HG03457 (cell line): ENCODE measurements around the gene LHX3.

Experiments used
- ATAC-seq: cut with Tn5 transposase; IDR thresholded peaks from one replicate; pipeline ENCODE4 v1.9.1; 2021; ENCODE audit warnings: moderate number of reproducible peaks; ENCODE audit not compliant: unreplicated experiment

LHX3 gene

DNA sequence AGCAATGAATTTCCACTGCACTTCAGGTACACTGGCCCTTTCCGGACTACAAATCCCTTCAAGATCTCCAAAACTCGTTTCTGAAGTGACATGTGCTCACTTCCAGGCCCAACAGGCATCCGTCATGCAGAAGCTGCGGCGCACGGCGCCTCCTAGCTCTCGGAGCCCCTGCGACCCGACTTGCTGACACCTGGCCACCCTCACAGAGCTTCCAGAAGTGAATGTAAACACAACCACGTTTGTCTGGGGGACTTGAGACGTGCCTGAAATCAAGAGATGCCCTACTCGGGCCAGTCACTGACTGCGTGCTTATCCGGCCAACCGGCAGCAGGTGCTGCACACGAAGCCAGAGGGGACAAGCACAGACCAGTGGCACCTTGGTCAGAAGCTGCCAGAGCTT, 4.9 kb upstream of the LHX3 start:
- no peak for ATAC-seq

DNA sequence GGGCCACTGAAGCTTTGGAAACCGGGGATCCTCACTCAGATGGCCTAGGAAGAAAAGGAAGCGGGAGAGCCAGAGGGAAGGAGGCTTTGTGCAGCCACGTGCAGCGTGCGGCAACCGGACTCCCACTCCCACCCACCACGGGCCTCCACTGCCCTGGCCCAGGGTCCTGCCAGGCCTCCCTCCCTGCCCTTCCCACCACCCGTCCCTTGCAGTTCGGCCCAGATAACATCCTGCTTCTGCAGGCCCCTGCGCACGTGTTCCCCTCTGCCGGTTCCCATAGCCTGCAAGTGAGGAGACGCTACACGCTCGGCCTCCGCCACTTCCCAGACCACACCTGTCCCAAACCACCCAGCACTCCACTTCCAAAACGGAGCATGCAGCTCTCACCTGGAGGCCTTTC, 4.3 kb upstream of the LHX3 start:
- ATAC-seq, result no peak

DNA sequence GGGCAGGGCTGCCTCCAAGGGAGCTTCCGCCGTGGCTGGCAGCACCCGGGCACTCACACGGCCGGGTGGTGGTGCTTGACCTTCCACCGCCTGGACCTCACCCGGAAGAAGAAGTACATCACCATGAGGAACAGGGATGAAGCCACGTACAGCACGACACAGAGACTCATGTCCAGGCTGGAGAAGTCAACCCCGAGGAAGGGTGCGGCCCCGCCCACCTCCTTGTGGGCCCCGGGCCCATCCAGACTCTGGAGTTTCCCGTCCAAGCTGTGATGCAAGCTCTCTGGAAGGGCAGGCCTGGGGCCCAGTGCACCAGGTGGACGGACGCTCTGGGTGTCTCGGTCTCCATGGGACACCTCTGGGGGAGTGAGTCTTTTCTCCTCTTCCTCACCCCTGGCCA, 3.7 kb upstream of the LHX3 start:
- no peak for ATAC-seq

DNA sequence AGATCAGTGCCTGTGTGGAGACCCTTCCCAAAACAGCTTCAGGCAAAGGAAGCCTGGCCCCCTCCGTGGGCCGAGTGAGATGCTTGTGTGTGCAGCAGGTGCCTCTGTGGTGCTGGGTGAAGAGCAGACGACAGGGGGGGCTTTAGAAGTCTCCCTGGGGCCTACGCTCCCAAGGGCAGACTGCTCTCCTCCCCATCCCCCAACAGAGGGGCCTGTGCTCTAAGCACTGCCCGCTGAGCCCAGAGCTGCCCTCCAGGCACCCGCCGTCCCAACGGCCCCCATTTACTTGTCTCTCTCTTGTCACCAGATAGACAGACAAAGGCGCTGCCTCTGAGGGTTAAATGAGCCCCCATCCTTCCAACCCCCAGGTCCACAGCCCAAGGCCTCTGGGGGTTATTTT, 2.7 kb upstream of the LHX3 start:
- no peak for ATAC-seq

- no peak for ATAC-seq
Measured at GRCh38 chr9:136206602-136207275, 1.8 kb upstream of the LHX3 start.

DNA sequence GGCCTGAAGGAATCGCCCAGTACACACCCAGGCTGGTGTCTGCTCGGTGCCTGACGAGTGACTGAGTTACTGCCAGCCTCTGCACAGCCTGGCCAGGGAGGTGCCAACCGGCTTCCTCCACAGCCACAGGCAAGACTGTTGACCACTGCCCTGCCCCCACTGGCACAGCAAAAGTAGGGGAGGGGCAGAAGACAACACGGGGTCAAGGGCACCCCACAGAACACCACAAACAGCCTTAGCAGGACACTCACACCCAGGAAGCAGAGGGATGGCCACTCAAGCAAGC, 722 bp upstream of the LHX3 start:
- no peak for ATAC-seq

- no peak for ATAC-seq
Measured at GRCh38 chr9:136204145-136204805, 653 bp downstream of the LHX3 start.

- no peak for ATAC-seq
Measured at GRCh38 chr9:136203408-136204144, 1.4 kb downstream of the LHX3 start.

DNA sequence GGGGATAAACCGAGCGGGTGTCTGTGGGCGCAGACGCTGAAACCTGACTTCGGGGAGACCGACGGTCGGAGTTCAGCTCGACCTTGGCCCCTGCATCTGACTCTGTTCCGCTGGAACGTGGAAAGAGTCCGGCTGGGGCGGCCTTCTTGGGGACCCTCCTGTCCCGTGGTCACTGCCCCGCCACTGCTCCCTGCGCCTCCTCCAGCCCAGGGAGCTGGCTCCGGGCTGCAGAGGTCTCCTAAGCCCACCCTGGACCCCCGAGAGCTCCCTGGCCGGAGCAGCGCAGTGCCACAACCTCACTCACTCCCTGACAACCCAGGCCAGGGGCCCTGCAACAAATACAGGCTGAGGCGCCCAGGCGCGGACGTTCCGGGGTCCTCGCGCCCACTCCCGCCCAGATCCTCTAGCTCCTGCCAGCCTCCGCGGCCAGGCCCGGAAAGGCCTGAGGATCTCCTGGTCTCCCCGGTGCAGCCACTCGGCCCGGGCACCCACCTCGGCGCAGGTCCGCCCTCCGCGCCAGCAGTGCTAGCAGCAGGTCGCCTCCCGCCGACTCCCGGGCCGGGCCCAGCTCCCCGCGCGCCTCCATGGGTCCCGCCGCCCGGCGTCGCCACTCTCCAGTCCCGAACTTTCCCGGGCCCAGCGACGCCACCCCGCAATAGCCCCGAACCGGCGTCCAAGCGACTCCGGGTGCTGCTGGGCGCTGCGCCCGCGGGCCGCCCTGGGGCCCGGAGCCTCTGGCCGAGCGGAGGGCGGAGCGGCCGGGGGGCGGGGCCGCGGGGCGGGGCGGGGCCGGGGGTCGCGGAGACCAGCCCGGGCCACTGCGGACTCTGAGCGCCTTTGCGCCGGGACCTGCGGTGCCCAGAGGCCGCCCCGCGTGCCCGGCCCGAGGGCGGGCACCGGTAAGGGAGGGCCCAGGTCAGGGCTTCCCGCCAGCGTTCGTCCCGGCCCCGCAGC, 2.2 kb downstream of the LHX3 start:
- no peak for ATAC-seq

GRCh38 chr9:136201609-136202453, 3.1 kb downstream of the LHX3 start:
- no peak for ATAC-seq

DNA sequence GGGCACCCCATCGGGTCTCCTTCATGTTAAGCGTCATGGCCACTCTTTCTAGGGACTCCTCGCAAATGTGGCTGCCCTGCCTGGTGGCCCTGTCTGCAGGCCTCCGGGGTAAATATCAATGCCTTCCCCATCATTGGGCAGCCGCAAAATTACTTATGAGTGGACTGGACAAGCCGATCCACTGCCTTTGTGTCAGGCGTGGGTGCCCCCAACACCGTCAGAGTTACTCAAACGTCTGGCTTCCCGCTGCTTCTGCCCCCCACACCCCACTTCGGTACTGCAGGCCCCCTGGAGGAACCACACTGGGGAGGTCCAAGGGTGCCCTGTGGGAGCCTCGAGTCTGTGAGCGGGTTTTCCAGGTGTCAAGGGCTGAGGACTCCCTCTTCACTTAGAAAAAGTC, 3.8 kb downstream of the LHX3 start:
- no peak for ATAC-seq

DNA sequence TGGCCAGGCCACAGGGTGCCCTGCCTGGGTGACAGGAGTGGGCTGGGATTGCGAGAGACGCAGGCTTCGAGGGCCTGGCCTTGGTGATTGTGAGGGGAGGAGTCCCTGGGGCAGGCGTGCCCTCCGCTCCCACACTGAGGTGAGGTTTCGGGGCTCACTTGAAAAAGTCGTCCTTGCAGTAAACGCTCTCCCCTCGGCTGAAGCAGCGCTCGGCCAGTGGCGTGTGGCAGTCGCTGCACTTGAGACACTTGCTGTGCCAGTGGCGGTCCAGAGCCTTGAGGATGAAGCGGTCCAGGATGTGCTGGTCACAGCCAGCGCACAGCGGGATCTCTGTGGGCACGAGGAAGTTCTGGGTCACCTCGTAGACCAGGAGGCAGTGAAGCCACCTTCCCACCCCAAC, 4.5 kb downstream of the LHX3 start:
- no peak for ATAC-seq

DNA sequence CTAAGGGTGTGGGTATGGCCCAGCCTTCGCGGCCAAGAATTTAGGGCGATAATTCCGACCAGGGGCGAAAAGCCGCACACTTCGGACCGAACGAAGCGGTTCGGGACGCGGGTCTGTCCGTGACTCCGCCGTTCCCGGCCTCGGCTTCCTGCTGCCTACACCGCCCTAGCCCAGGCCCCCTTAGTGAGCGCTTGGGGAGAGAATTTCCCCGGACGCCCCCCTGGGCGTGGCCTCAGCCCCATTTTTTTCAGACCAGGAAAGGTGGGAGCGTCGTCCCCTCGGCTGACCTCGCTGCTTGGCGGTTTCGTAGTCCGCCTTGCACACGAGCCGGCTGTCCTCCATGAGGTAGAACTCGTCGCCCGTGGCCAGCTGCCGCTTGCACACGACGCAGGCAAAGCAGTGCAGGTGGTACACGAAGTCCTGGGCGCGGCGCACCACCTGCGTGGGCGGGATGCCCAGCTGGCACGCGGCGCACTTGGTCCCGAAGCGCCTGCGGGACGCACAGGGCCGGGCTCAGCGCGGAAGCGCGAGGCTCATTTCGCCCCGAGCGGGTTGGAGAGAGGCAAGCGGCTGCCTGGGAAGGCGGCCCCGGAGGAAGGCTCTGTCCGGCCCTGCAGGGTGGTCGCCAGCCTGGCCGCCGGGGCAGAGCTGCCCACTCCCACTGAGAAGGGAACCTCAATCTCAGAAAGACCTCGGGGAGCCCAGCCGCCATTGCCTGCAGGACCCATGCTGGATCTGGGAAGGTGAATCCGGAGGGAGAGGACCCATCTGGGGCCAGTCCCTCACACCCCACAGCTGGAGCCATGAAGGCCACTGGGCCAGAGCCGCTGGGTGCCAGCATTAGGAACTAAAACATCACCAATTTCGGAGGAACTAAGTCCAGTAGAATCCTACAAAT, 5.3 kb downstream of the LHX3 start:
- ATAC-seq, result no peak

DNA sequence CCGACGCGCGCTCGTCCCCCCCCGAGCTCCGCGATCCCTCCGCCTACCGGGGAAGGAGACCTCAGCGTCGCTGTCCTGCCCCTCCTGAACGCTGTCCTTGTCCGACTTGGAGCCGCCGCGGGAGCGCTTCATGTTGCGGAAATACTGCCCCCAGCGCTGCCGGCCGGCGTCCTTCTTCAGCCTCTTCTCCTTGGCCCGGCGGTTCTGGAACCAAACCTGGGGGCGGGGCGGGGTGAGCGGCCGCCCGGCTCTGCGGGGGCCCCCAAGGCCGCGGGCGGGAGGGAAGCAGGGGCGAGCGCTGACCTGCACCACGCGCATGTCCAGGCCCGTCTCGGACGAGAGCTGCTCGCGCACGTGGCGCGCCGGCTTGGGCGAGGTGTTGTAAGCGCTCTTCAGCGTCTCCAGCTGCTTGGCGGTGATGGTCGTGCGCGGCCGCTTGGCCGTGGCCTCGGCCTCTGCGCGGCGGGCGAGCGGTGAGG, 6.3 kb downstream of the LHX3 start:
- no peak for ATAC-seq

- no peak for ATAC-seq
Measured at GRCh38 chr9:136197930-136198604, 6.9 kb downstream of the LHX3 start.

- no peak for ATAC-seq
Measured at GRCh38 chr9:136197084-136197875, 7.6 kb downstream of the LHX3 start.

DNA sequence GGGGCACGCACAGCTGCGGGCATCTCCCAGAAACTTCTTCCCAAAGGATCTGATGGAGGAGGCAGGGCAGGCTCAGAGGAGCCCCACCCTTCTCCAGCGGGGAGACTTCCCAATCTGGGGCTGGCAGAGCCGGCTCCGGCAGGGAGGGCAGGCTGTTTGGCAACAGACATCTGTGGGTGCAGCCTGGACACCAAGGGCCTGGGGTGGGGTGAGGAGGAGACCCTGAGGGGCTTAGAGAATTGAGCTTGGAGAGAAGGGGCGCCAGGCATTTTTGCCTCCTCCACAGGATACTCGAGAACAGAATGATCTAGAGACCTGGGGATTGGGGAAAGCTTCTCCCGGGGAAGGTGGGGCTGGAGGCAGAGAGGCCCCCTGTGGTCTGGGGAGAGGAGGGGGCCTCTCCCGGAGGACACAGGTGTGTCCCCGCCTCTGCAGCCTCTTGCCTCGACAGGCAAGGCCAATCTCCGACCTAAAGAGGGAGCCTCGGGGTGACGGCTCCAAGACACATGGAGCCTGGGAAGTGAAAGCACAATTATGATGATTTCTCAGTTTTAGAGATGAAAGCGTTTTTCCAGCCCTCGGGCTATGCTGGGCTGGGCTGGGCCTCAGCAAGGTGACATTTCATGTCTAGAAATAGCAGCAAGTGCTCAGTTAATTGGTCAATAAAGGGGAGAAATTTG, 8.4 kb downstream of the LHX3 start:
- ATAC-seq, result no peak
